Neural cell (in vitro differentiated cells): Measurements from ENCODE around the gene REPS2. TPM values are rescaled to one million over a fixed set of nuclear protein-coding genes. Genes with fewer than 3 reads are reported as not detected.
"Not testable (repeated sequence)": the region's sequence is repeated elsewhere in the genome, so short reads cannot be mapped to it uniquely, and the experiment has no call there.

Experiments
- H2AFZ ChIP-seq: fragments of 200-600, 300-800 bp; sonication (generic), shearing (Covaris generic); 2 replicates; pipeline ENCODE4 v1.6.0; 2014; ENCODE audit warnings: low read depth, mild to moderate bottlenecking, antibody characterized with exemption, low read length, moderate library complexity
- H3F3A ChIP-seq: fragments of 200-600 bp; shearing (Covaris generic); 2 replicates; pipeline ENCODE4 v1.6.1; 2016; ENCODE audit warnings: mild to moderate bottlenecking, moderate library complexity, mixed read lengths, antibody characterized with exemption, low read length; ENCODE audit not compliant: insufficient read depth, poor library complexity, severe bottlenecking
- H3K27ac ChIP-seq: fragments of 200-600, 300-800 bp; sonication (generic), shearing (Covaris generic); 2 replicates; pipeline ENCODE4 v1.5.1; 2014; ENCODE audit warnings: mild to moderate bottlenecking, low read length, moderate library complexity
- H3K27me3 ChIP-seq: fragments of 300-800, 200-600 bp; sonication (generic), shearing (Covaris generic); 2 replicates; pipeline ENCODE4 v1.6.0; 2014; ENCODE audit warnings: mild to moderate bottlenecking, low read depth, low read length, moderate library complexity; ENCODE audit not compliant: insufficient read depth
- H3K36me3 ChIP-seq: fragments of 300-800, 200-600 bp; sonication (generic), shearing (Covaris generic); 2 replicates; pipeline ENCODE4 v1.5.1; 2014; ENCODE audit warnings: mild to moderate bottlenecking, antibody characterized with exemption, low read length, moderate library complexity; ENCODE audit not compliant: insufficient read depth
- H3K4me2 ChIP-seq: fragments of 300-800, 200-600 bp; sonication (generic), shearing (Covaris generic); 2 replicates; pipeline ENCODE4 v1.6.0; 2014; ENCODE audit warnings: mild to moderate bottlenecking, low read length
- H3K4me3 ChIP-seq: fragments of 300-800, 200-600 bp; sonication (generic), shearing (Covaris generic); 2 replicates; pipeline ENCODE4 v1.5.1; 2014; ENCODE audit warnings: mild to moderate bottlenecking, low read length, moderate library complexity
- H3K79me2 ChIP-seq: fragments of 200-600 bp; shearing (Covaris generic); replicated peaks from 2 replicates; pipeline ENCODE4 v1.6.0; 2014; ENCODE audit warnings: mild to moderate bottlenecking, low read length, moderate library complexity; ENCODE audit not compliant: insufficient read depth
- H3K9ac ChIP-seq: fragments of 300-800, 200-600 bp; sonication (generic), shearing (Covaris generic); 2 replicates; pipeline ENCODE4 v1.6.1; 2016; ENCODE audit warnings: mild to moderate bottlenecking, low read length, mixed read lengths
- H3K9me2 ChIP-seq: fragments of 200-600 bp; shearing (Covaris generic); 2 replicates; pipeline ENCODE4 v1.6.1; 2016; ENCODE audit warnings: mild to moderate bottlenecking, low read length, mixed read lengths; ENCODE audit not compliant: insufficient read depth
- H3K9me3 ChIP-seq: fragments of 200-600, 300-800 bp; sonication (generic), shearing (Covaris generic); 2 replicates; pipeline ENCODE4 v1.6.1; 2016; ENCODE audit warnings: mild to moderate bottlenecking, mixed run types, low read length, moderate library complexity, mixed read lengths
- H4K20me1 ChIP-seq: fragments of 200-600 bp; shearing (Covaris generic); 2 replicates; pipeline ENCODE4 v1.6.1; 2016; ENCODE audit warnings: mild to moderate bottlenecking, mixed run types; ENCODE audit not compliant: insufficient read depth
- CTCF ChIP-seq: fragments of 450-650 bp; IDR thresholded peaks from 2 replicates; pipeline ENCODE4 v1.5.1; 2014; ENCODE audit warnings: antibody characterized with exemption, mild to moderate bottlenecking, moderate library complexity; ENCODE audit not compliant: poor library complexity, severe bottlenecking
- EP300 ChIP-seq: fragments of 450-650 bp; conservative IDR thresholded peaks from 2 replicates; pipeline ENCODE4 v1.6.1; 2014; ENCODE audit warnings: antibody characterized with exemption, mild to moderate bottlenecking, moderate library complexity; ENCODE audit not compliant: poor library complexity, severe bottlenecking
- EZH2 ChIP-seq: fragments of 200-600, 300-800 bp; shearing (Covaris generic), sonication (generic); IDR thresholded peaks from 2 replicates; pipeline ENCODE4 v1.6.1; 2014; ENCODE audit warnings: antibody characterized with exemption, low read length, borderline replicate concordance, mild to moderate bottlenecking; ENCODE audit not compliant: insufficient read depth, poor library complexity, severe bottlenecking
- MXI1 ChIP-seq: fragments of 450-650 bp; conservative IDR thresholded peaks from 2 replicates; pipeline ENCODE4 v1.6.1; 2014; ENCODE audit warnings: antibody characterized with exemption, mild to moderate bottlenecking; ENCODE audit not compliant: poor library complexity, severe bottlenecking
- POLR2AphosphoS5 ChIP-seq: IDR thresholded peaks from 2 replicates; pipeline ENCODE4 v1.6.1; 2012
- RAD21 ChIP-seq: fragments of 450-650 bp; conservative IDR thresholded peaks from 2 replicates; pipeline ENCODE4 v1.6.1; 2014; ENCODE audit warnings: antibody characterized with exemption, mild to moderate bottlenecking, moderate library complexity
- REST ChIP-seq: IDR thresholded peaks from 2 replicates; pipeline ENCODE4 v1.6.1; 2012; ENCODE audit warnings: borderline replicate concordance
- SMC3 ChIP-seq: fragments of 450-650 bp; conservative IDR thresholded peaks from 2 replicates; pipeline ENCODE4 v1.6.1; 2014; ENCODE audit warnings: antibody characterized with exemption, mild to moderate bottlenecking, moderate library complexity; ENCODE audit not compliant: poor library complexity
- TAF1 ChIP-seq: IDR thresholded peaks from 2 replicates; pipeline ENCODE4 v1.6.1; 2012; ENCODE audit warnings: low read depth
- polyA plus RNA-seq: library from polyadenylated mRNA; depleted of rRNA; stranded (reverse); fragments of >200 nt; gene quantifications from 2 replicates; pipeline ENCODE4 v1.2.3, GENCODE V29; 2014

Gene REPS2
- polyA plus RNA-seq, 1 donor from 2014 or later = 15.1 TPM

- H3K36me3 ChIP-seq = no peaks in the 10 kb centered on the region
- no peak overlapping the region for H3K27ac ChIP-seq
- no peak overlapping the region for H3K4me2 ChIP-seq
- H2AFZ ChIP-seq = no peak overlapping the region
- H3F3A ChIP-seq = no peaks in the 10 kb centered on the region
- no peaks in the 10 kb centered on the region for H3K9me2 ChIP-seq
- TF ChIP-seq REST (no peak), RAD21 (no peak), CTCF (no peak), EZH2 (no peak)
- no peak overlapping the region for H3K9ac ChIP-seq
- no peaks in the 10 kb centered on the region for H3K27me3 ChIP-seq
- H3K9me3 ChIP-seq = no peaks in the 10 kb centered on the region
- no peaks in the 10 kb centered on the region for H3K79me2 ChIP-seq
- H4K20me1 ChIP-seq = no peaks in the 10 kb centered on the region
- no peak overlapping the region for H3K4me3 ChIP-seq
These were observed 11.3 kb downstream of the REPS2 start for GRCh38 chrX:16957751-16958150.

GRCh38 chrX:16958356-16958755 is 11.9 kb downstream of the REPS2 start:
- Histone ChIP-seq H3K4me2 (no peak overlapping the region), H3K4me3 (no peak overlapping the region), H3K9me3 (no peaks in the 10 kb centered on the region), H3K9ac (no peak overlapping the region), H2AFZ (no peak overlapping the region), H3K79me2 (no peaks in the 10 kb centered on the region), H3K9me2 (no peaks in the 10 kb centered on the region), H3K36me3 (no peaks in the 10 kb centered on the region), H3K27me3 (no peaks in the 10 kb centered on the region), H3K27ac (no peak overlapping the region), H3F3A (no peaks in the 10 kb centered on the region), H4K20me1 (no peaks in the 10 kb centered on the region)
- TF ChIP-seq POLR2AphosphoS5 (no peak), MXI1 (no peak), EP300 (no peak), RAD21 (no peak), SMC3 (no peak), EZH2 (no peak), TAF1 (no peak), REST (no peak), CTCF (no peak)

GRCh38 chrX:16962661-16963060 is 16.2 kb downstream of the REPS2 start:
- H3K4me2 ChIP-seq, H2AFZ ChIP-seq, H3K4me3 ChIP-seq, H3K79me2 ChIP-seq, H3K9me2 ChIP-seq, H4K20me1 ChIP-seq, H3K36me3 ChIP-seq, H3K9ac ChIP-seq, H3F3A ChIP-seq, H3K27me3 ChIP-seq, H3K9me3 ChIP-seq: not testable (repeated sequence)
- peak overlapping the region; percentile 68 for H3K27ac ChIP-seq
